H9 (cell line): ENCODE results near the gene MTA1. TPM values are rescaled to one million over a fixed set of nuclear protein-coding genes. Genes with fewer than 3 reads are reported as not detected.

Experiments used
- DNase-seq: peaks from one replicate; pipeline ENCODE4 v3.0.0-alpha.2; 2017
- H2AFZ ChIP-seq: one replicate; pipeline ENCODE4 v1.6.1; 2013; ENCODE audit warnings: mild to moderate bottlenecking, low read length, control low read depth, moderate library complexity
- H2AK5ac ChIP-seq: 2 replicates; pipeline ENCODE4 v1.6.1; 2013; ENCODE audit warnings: low read length, control low read depth, mixed read lengths; ENCODE audit not compliant: insufficient read length
- H2BK120ac ChIP-seq: one replicate; pipeline ENCODE4 v1.6.1; 2013; ENCODE audit warnings: low read depth, mild to moderate bottlenecking, low read length, control low read depth, inconsistent platforms; ENCODE audit not compliant: poor library complexity, severe bottlenecking
- H2BK12ac ChIP-seq: 2 replicates; pipeline ENCODE4 v1.6.1; 2013; ENCODE audit warnings: low read length, control low read depth, mixed read lengths, low read depth; ENCODE audit not compliant: insufficient read length
- H2BK15ac ChIP-seq: 2 replicates; pipeline ENCODE4 v1.6.1; 2013; ENCODE audit warnings: low read depth, low read length, control low read depth
- H2BK20ac ChIP-seq: one replicate; pipeline ENCODE4 v1.6.1; 2013; ENCODE audit warnings: low read depth, mild to moderate bottlenecking, low read length, control low read depth, inconsistent platforms; ENCODE audit not compliant: poor library complexity, severe bottlenecking
- H2BK5ac ChIP-seq: 2 replicates; pipeline ENCODE4 v1.6.1; 2013; ENCODE audit warnings: low read length, control low read depth, mixed read lengths; ENCODE audit not compliant: insufficient read length
- H3K14ac ChIP-seq: 2 replicates; pipeline ENCODE4 v1.6.1; 2013; ENCODE audit warnings: low read length, control low read depth; ENCODE audit not compliant: insufficient read depth
- H3K18ac ChIP-seq: 2 replicates; pipeline ENCODE4 v1.6.1; 2013; ENCODE audit warnings: low read depth, mild to moderate bottlenecking, mixed read lengths, low read length, control low read depth; ENCODE audit not compliant: insufficient read length
- H3K23ac ChIP-seq: 2 replicates; pipeline ENCODE4 v1.6.1; 2013; ENCODE audit warnings: low read length, control low read depth, mixed read lengths, low read depth; ENCODE audit not compliant: insufficient read length
- H3K23me2 ChIP-seq: 2 replicates; pipeline ENCODE4 v1.6.1; 2013; ENCODE audit warnings: low read depth, mild to moderate bottlenecking, mixed read lengths, low read length, control low read depth; ENCODE audit not compliant: insufficient read length, poor library complexity, severe bottlenecking
- H3K27ac ChIP-seq: 2 replicates; pipeline ENCODE4 v1.5.1; 2013; ENCODE audit warnings: low read length, control low read depth, mixed read lengths, low read depth; ENCODE audit not compliant: insufficient read length
- H3K27me3 ChIP-seq: 2 replicates; pipeline ENCODE4 v1.6.1; 2013; ENCODE audit warnings: low read length, control low read depth, inconsistent platforms; ENCODE audit not compliant: insufficient read depth
- H3K4ac ChIP-seq: 2 replicates; pipeline ENCODE4 v1.6.1; 2013; ENCODE audit warnings: low read depth, mild to moderate bottlenecking, control low read depth, inconsistent platforms, low read length, moderate library complexity
- H3K4me1 ChIP-seq: 2 replicates; pipeline ENCODE4 v1.6.1; 2013; ENCODE audit warnings: low read length, control low read depth, inconsistent platforms; ENCODE audit not compliant: insufficient read depth
- H3K4me2 ChIP-seq: 2 replicates; pipeline ENCODE4 v1.6.1; 2013; ENCODE audit warnings: low read length, control low read depth, mixed read lengths; ENCODE audit not compliant: insufficient read length, insufficient read depth
- H3K56ac ChIP-seq: 2 replicates; pipeline ENCODE4 v1.6.1; 2013; ENCODE audit warnings: low read depth, mild to moderate bottlenecking, mixed read lengths, low read length, control low read depth; ENCODE audit not compliant: insufficient read length
- H3K79me1 ChIP-seq: 2 replicates; pipeline ENCODE4 v1.6.1; 2013; ENCODE audit warnings: low read depth, mild to moderate bottlenecking, moderate library complexity, low read length, control low read depth, inconsistent platforms; ENCODE audit not compliant: insufficient read depth, poor library complexity, severe bottlenecking
- H3K79me2 ChIP-seq: 2 replicates; pipeline ENCODE4 v1.6.1; 2013; ENCODE audit warnings: low read length, control low read depth, inconsistent platforms; ENCODE audit not compliant: insufficient read depth
- H3K9ac ChIP-seq: 2 replicates; pipeline ENCODE4 v1.6.1; 2013; ENCODE audit warnings: low read length, control low read depth, mixed read lengths; ENCODE audit not compliant: insufficient read length; ENCODE audit errors: extremely low read depth
- H3K9me3 ChIP-seq: one replicate; pipeline ENCODE4 v1.6.1; 2013; ENCODE audit warnings: low read depth, low read length, inconsistent platforms; ENCODE audit not compliant: control insufficient read depth
- H3T11ph ChIP-seq: one replicate; pipeline ENCODE4 v1.6.1; 2013; ENCODE audit warnings: mild to moderate bottlenecking, low read length, control low read depth, inconsistent platforms
- H4K20me1 ChIP-seq: one replicate; pipeline ENCODE4 v1.6.1; 2013; ENCODE audit not compliant: control insufficient read depth, insufficient read length, insufficient read depth
- H4K5ac ChIP-seq: 2 replicates; pipeline ENCODE4 v1.6.1; 2013; ENCODE audit warnings: low read depth, mild to moderate bottlenecking, mixed read lengths, low read length, control low read depth; ENCODE audit not compliant: insufficient read length
- H4K8ac ChIP-seq: replicated peaks from 2 replicates; pipeline ENCODE4 v1.6.1; 2013; ENCODE audit warnings: low read length, control low read depth, mixed read lengths, low read depth; ENCODE audit not compliant: insufficient read length
- H4K91ac ChIP-seq: 2 replicates; pipeline ENCODE4 v1.6.1; 2013; ENCODE audit warnings: low read depth, mild to moderate bottlenecking, moderate library complexity, mixed read lengths, low read length, control low read depth; ENCODE audit not compliant: insufficient read length
- H3K27ac Mint-ChIP-seq, 3 experiments: 2 replicates in 2 of 3; 3 replicates in 1 of 3; pipeline ENCODE4 v1.8.0; 2020 to 2021; ENCODE audit warnings: mixed read lengths in 3 of 3, mild to moderate bottlenecking in 1 of 3, moderate library complexity in 1 of 3
- H3K27me3 Mint-ChIP-seq: 2 replicates; pipeline ENCODE4 v1.8.0; 2021; ENCODE audit warnings: low read depth, mild to moderate bottlenecking, moderate library complexity, mixed read lengths
- H3K36me3 Mint-ChIP-seq, 3 experiments: 2 replicates in 2 of 3; 3 replicates in 1 of 3; pipeline ENCODE4 v1.8.0; 2020 to 2021; ENCODE audit warnings: low read depth in 3 of 3, mixed read lengths in 3 of 3; ENCODE audit not compliant: insufficient read depth in 1 of 3
- H3K4me1 Mint-ChIP-seq, 2 experiments: 2 replicates each; pipeline ENCODE4 v1.8.0; 2020; ENCODE audit warnings: mixed read lengths in 2 of 2
- H3K4me3 Mint-ChIP-seq, 2 experiments: 2 replicates in 1 of 2; 3 replicates in 1 of 2; pipeline ENCODE4 v1.8.0; 2020 to 2021; ENCODE audit warnings: mild to moderate bottlenecking in 2 of 2, mixed read lengths in 2 of 2, moderate library complexity in 1 of 2
- H3K9me3 Mint-ChIP-seq, 2 experiments: 2 replicates in 1 of 2; 3 replicates in 1 of 2; pipeline ENCODE4 v1.8.0; 2020; ENCODE audit warnings: mild to moderate bottlenecking in 2 of 2, mixed read lengths in 2 of 2, moderate library complexity in 1 of 2
- CTCF ChIP-seq: fragments of 200-600 bp; sonication (generic); conservative IDR thresholded peaks from 3 replicates; pipeline ENCODE4 v1.8.0; 2021; ENCODE audit warnings: antibody characterized with exemption, mild to moderate bottlenecking
- WGBS: extraction: QIAGEN DNeasy Blood & Tissue Kit; methylation state at CpG from one replicate; pipeline ENCODE4 v1.1.7; 2013; ENCODE audit warnings: missing lambda C conversion rate, low lambda C conversion rate, mixed read lengths; ENCODE audit not compliant: insufficient read length; ENCODE audit errors: extremely low coverage; 5-methylcytosine and 5-hydroxymethylcytosine counted together
- total RNA-seq: library from RNA; stranded (reverse); gene quantifications from 2 replicates; pipeline ENCODE4 v1.2.1, GENCODE V29; 2021

The MTA1 gene
- total RNA-seq, 1 experiment from 2014 or later = 230 TPM

- no peak for DNase-seq
- H3K79me1 ChIP-seq = no peaks in the 10 kb centered on the region
- H3K4ac ChIP-seq = no peak overlapping the region
- no peak overlapping the region for H3K56ac ChIP-seq
- WGBS = no CpG with 5 or more reads among the region's 33 CpGs
- H2BK12ac ChIP-seq = no peak overlapping the region
- H3K18ac ChIP-seq = peak overlapping the region; percentile 49
- H2BK120ac ChIP-seq = no peak overlapping the region
- no peak overlapping the region for H4K5ac ChIP-seq
- H3K23ac ChIP-seq = no peak overlapping the region
- peak overlapping the region; percentile 82 for H3K14ac ChIP-seq
- no peak overlapping the region for H4K91ac ChIP-seq
- H3K27ac ChIP-seq = no peak overlapping the region
- no peaks in the 10 kb centered on the region for H3K4me1 ChIP-seq
- no peak overlapping the region for H2AFZ ChIP-seq
- H3K27ac Mint-ChIP-seq = no peak overlapping the region
- H3K27me3 ChIP-seq = peaks cover 26% of the 10 kb centered on the region; the same call in 1 of the 2 replicates
- H2BK5ac ChIP-seq = no peak overlapping the region
- peak overlapping the region; percentile 38 for H3K4me2 ChIP-seq
- no peak for TF ChIP-seq CTCF
- H2BK20ac ChIP-seq = no peak overlapping the region
- peak overlapping the region; percentile 57 to 80; a peak in 3 of 5 replicates for H3K4me3 Mint-ChIP-seq
- H4K20me1 ChIP-seq = no peaks in the 10 kb centered on the region
- no peak overlapping the region for H4K8ac ChIP-seq
- peaks cover 0 to 5% (median 0%) of the 10 kb centered on the region in 3 experiments; a peak in 2 of 7 replicates for H3K36me3 Mint-ChIP-seq
- no peaks in the 10 kb centered on the region for H3K9me3 ChIP-seq
- peaks cover 6% of the 10 kb centered on the region for H3K23me2 ChIP-seq
- peaks cover 4 to 14% of the 10 kb centered on the region in 2 experiments for H3K4me1 Mint-ChIP-seq
- H2BK15ac ChIP-seq = no peak overlapping the region
- H3K9ac ChIP-seq = no peak overlapping the region
- H3K27me3 Mint-ChIP-seq = peaks cover 42% of the 10 kb centered on the region
- H3K79me2 ChIP-seq = no peaks in the 10 kb centered on the region
- peaks cover 0 to 4% of the 10 kb centered on the region in 2 experiments; a peak in 1 of 5 replicates for H3K9me3 Mint-ChIP-seq
- no peak overlapping the region for H3T11ph ChIP-seq
- H2AK5ac ChIP-seq = no peak overlapping the region
Observed at GRCh38 chr14:105490267-105490571, 70.6 kb downstream of the MTA1 start.
